H9 (cell line): Measurements from ENCODE around the gene CRAMP1. TPM values are rescaled to one million over a fixed set of nuclear protein-coding genes. Genes with fewer than 3 reads are reported as not detected.

Source experiments
- DNase-seq: peaks from one replicate; pipeline ENCODE4 v3.0.0-alpha.2; 2017
- H2AFZ ChIP-seq: one replicate; pipeline ENCODE4 v1.6.1; 2013; ENCODE audit warnings: mild to moderate bottlenecking, low read length, control low read depth, moderate library complexity
- H2AK5ac ChIP-seq: 2 replicates; pipeline ENCODE4 v1.6.1; 2013; ENCODE audit warnings: low read length, control low read depth, mixed read lengths; ENCODE audit not compliant: insufficient read length
- H2BK120ac ChIP-seq: one replicate; pipeline ENCODE4 v1.6.1; 2013; ENCODE audit warnings: low read depth, mild to moderate bottlenecking, low read length, control low read depth, inconsistent platforms; ENCODE audit not compliant: poor library complexity, severe bottlenecking
- H2BK12ac ChIP-seq: 2 replicates; pipeline ENCODE4 v1.6.1; 2013; ENCODE audit warnings: low read length, control low read depth, mixed read lengths, low read depth; ENCODE audit not compliant: insufficient read length
- H2BK15ac ChIP-seq: 2 replicates; pipeline ENCODE4 v1.6.1; 2013; ENCODE audit warnings: low read depth, low read length, control low read depth
- H2BK20ac ChIP-seq: one replicate; pipeline ENCODE4 v1.6.1; 2013; ENCODE audit warnings: low read depth, mild to moderate bottlenecking, low read length, control low read depth, inconsistent platforms; ENCODE audit not compliant: poor library complexity, severe bottlenecking
- H2BK5ac ChIP-seq: 2 replicates; pipeline ENCODE4 v1.6.1; 2013; ENCODE audit warnings: low read length, control low read depth, mixed read lengths; ENCODE audit not compliant: insufficient read length
- H3K14ac ChIP-seq: 2 replicates; pipeline ENCODE4 v1.6.1; 2013; ENCODE audit warnings: low read length, control low read depth; ENCODE audit not compliant: insufficient read depth
- H3K18ac ChIP-seq: 2 replicates; pipeline ENCODE4 v1.6.1; 2013; ENCODE audit warnings: low read depth, mild to moderate bottlenecking, mixed read lengths, low read length, control low read depth; ENCODE audit not compliant: insufficient read length
- H3K23ac ChIP-seq: 2 replicates; pipeline ENCODE4 v1.6.1; 2013; ENCODE audit warnings: low read length, control low read depth, mixed read lengths, low read depth; ENCODE audit not compliant: insufficient read length
- H3K23me2 ChIP-seq: 2 replicates; pipeline ENCODE4 v1.6.1; 2013; ENCODE audit warnings: low read depth, mild to moderate bottlenecking, mixed read lengths, low read length, control low read depth; ENCODE audit not compliant: insufficient read length, poor library complexity, severe bottlenecking
- H3K27ac ChIP-seq: 2 replicates; pipeline ENCODE4 v1.5.1; 2013; ENCODE audit warnings: low read length, control low read depth, mixed read lengths, low read depth; ENCODE audit not compliant: insufficient read length
- H3K27me3 ChIP-seq: 2 replicates; pipeline ENCODE4 v1.6.1; 2013; ENCODE audit warnings: low read length, control low read depth, inconsistent platforms; ENCODE audit not compliant: insufficient read depth
- H3K4ac ChIP-seq: 2 replicates; pipeline ENCODE4 v1.6.1; 2013; ENCODE audit warnings: low read depth, mild to moderate bottlenecking, control low read depth, inconsistent platforms, low read length, moderate library complexity
- H3K4me1 ChIP-seq: 2 replicates; pipeline ENCODE4 v1.6.1; 2013; ENCODE audit warnings: low read length, control low read depth, inconsistent platforms; ENCODE audit not compliant: insufficient read depth
- H3K4me2 ChIP-seq: 2 replicates; pipeline ENCODE4 v1.6.1; 2013; ENCODE audit warnings: low read length, control low read depth, mixed read lengths; ENCODE audit not compliant: insufficient read length, insufficient read depth
- H3K56ac ChIP-seq: 2 replicates; pipeline ENCODE4 v1.6.1; 2013; ENCODE audit warnings: low read depth, mild to moderate bottlenecking, mixed read lengths, low read length, control low read depth; ENCODE audit not compliant: insufficient read length
- H3K79me1 ChIP-seq: 2 replicates; pipeline ENCODE4 v1.6.1; 2013; ENCODE audit warnings: low read depth, mild to moderate bottlenecking, moderate library complexity, low read length, control low read depth, inconsistent platforms; ENCODE audit not compliant: insufficient read depth, poor library complexity, severe bottlenecking
- H3K79me2 ChIP-seq: 2 replicates; pipeline ENCODE4 v1.6.1; 2013; ENCODE audit warnings: low read length, control low read depth, inconsistent platforms; ENCODE audit not compliant: insufficient read depth
- H3K9ac ChIP-seq: 2 replicates; pipeline ENCODE4 v1.6.1; 2013; ENCODE audit warnings: low read length, control low read depth, mixed read lengths; ENCODE audit not compliant: insufficient read length; ENCODE audit errors: extremely low read depth
- H3K9me3 ChIP-seq: one replicate; pipeline ENCODE4 v1.6.1; 2013; ENCODE audit warnings: low read depth, low read length, inconsistent platforms; ENCODE audit not compliant: control insufficient read depth
- H3T11ph ChIP-seq: one replicate; pipeline ENCODE4 v1.6.1; 2013; ENCODE audit warnings: mild to moderate bottlenecking, low read length, control low read depth, inconsistent platforms
- H4K20me1 ChIP-seq: one replicate; pipeline ENCODE4 v1.6.1; 2013; ENCODE audit not compliant: control insufficient read depth, insufficient read length, insufficient read depth
- H4K5ac ChIP-seq: 2 replicates; pipeline ENCODE4 v1.6.1; 2013; ENCODE audit warnings: low read depth, mild to moderate bottlenecking, mixed read lengths, low read length, control low read depth; ENCODE audit not compliant: insufficient read length
- H4K8ac ChIP-seq: replicated peaks from 2 replicates; pipeline ENCODE4 v1.6.1; 2013; ENCODE audit warnings: low read length, control low read depth, mixed read lengths, low read depth; ENCODE audit not compliant: insufficient read length
- H4K91ac ChIP-seq: 2 replicates; pipeline ENCODE4 v1.6.1; 2013; ENCODE audit warnings: low read depth, mild to moderate bottlenecking, moderate library complexity, mixed read lengths, low read length, control low read depth; ENCODE audit not compliant: insufficient read length
- H3K27ac Mint-ChIP-seq, 3 experiments: 2 replicates in 2 of 3; 3 replicates in 1 of 3; pipeline ENCODE4 v1.8.0; 2020 to 2021; ENCODE audit warnings: mixed read lengths in 3 of 3, mild to moderate bottlenecking in 1 of 3, moderate library complexity in 1 of 3
- H3K27me3 Mint-ChIP-seq: 2 replicates; pipeline ENCODE4 v1.8.0; 2021; ENCODE audit warnings: low read depth, mild to moderate bottlenecking, moderate library complexity, mixed read lengths
- H3K36me3 Mint-ChIP-seq, 3 experiments: 2 replicates in 2 of 3; 3 replicates in 1 of 3; pipeline ENCODE4 v1.8.0; 2020 to 2021; ENCODE audit warnings: low read depth in 3 of 3, mixed read lengths in 3 of 3; ENCODE audit not compliant: insufficient read depth in 1 of 3
- H3K4me1 Mint-ChIP-seq, 2 experiments: 2 replicates each; pipeline ENCODE4 v1.8.0; 2020; ENCODE audit warnings: mixed read lengths in 2 of 2
- H3K4me3 Mint-ChIP-seq, 2 experiments: 2 replicates in 1 of 2; 3 replicates in 1 of 2; pipeline ENCODE4 v1.8.0; 2020 to 2021; ENCODE audit warnings: mild to moderate bottlenecking in 2 of 2, mixed read lengths in 2 of 2, moderate library complexity in 1 of 2
- H3K9me3 Mint-ChIP-seq, 2 experiments: 2 replicates in 1 of 2; 3 replicates in 1 of 2; pipeline ENCODE4 v1.8.0; 2020; ENCODE audit warnings: mild to moderate bottlenecking in 2 of 2, mixed read lengths in 2 of 2, moderate library complexity in 1 of 2
- CTCF ChIP-seq: fragments of 200-600 bp; sonication (generic); conservative IDR thresholded peaks from 3 replicates; pipeline ENCODE4 v1.8.0; 2021; ENCODE audit warnings: antibody characterized with exemption, mild to moderate bottlenecking
- WGBS: extraction: QIAGEN DNeasy Blood & Tissue Kit; methylation state at CpG from one replicate; pipeline ENCODE4 v1.1.7; 2013; ENCODE audit warnings: missing lambda C conversion rate, low lambda C conversion rate, mixed read lengths; ENCODE audit not compliant: insufficient read length; ENCODE audit errors: extremely low coverage; 5-methylcytosine and 5-hydroxymethylcytosine counted together
- total RNA-seq: library from RNA; stranded (reverse); gene quantifications from 2 replicates; pipeline ENCODE4 v1.2.1, GENCODE V29; 2021

CRAMP1 gene
- total RNA-seq, 1 experiment from 2014 or later: 46.2 TPM

GRCh38 chr16:1607971-1608370 lies 4.2 kb upstream of the CRAMP1 start:
- H3K79me1 ChIP-seq: no peaks in the 10 kb centered on the region
- peaks cover 9 to 24% (median 18%) of the 10 kb centered on the region in 3 experiments for H3K36me3 Mint-ChIP-seq
- no peak overlapping the region for H2BK12ac ChIP-seq
- H3K9me3 Mint-ChIP-seq: peaks cover 0 to 3% of the 10 kb centered on the region in 2 experiments; a peak in 1 of 5 replicates
- no peak overlapping the region for H3K27ac ChIP-seq
- H3K27me3 Mint-ChIP-seq: peaks cover 9% of the 10 kb centered on the region
- no peak for DNase-seq
- no peak overlapping the region for H3K56ac ChIP-seq
- H3K23me2 ChIP-seq: peaks cover 16% of the 10 kb centered on the region
- no peak overlapping the region for H3K27ac Mint-ChIP-seq
- H3K4me3 Mint-ChIP-seq: 0 out of 5 replicates have a peak overlapping the region, but pooled peaks of 1 of the 2 experiments have one; percentile 12
- peaks cover 1% of the 10 kb centered on the region; the same call in 1 of the 2 replicates for H3K27me3 ChIP-seq
- no peaks in the 10 kb centered on the region for H4K20me1 ChIP-seq
- whole genome bisulfite sequencing: no CpG with 5 or more reads among the region's 6 CpGs
- no peak overlapping the region for H3T11ph ChIP-seq
- no peak overlapping the region for H3K23ac ChIP-seq
- no peak overlapping the region for H4K91ac ChIP-seq
- no peak overlapping the region for H2BK20ac ChIP-seq
- no peak overlapping the region for H3K4me2 ChIP-seq
- H3K79me2 ChIP-seq: no peaks in the 10 kb centered on the region; the same call in 1 of the 2 replicates
- H3K4me1 ChIP-seq: no peaks in the 10 kb centered on the region
- TF ChIP-seq CTCF: no peak
- H2BK120ac ChIP-seq: no peak overlapping the region
- no peak overlapping the region for H2AFZ ChIP-seq
- H2BK5ac ChIP-seq: no peak overlapping the region
- H3K9ac ChIP-seq: no peak overlapping the region
- no peak overlapping the region for H2AK5ac ChIP-seq
- no peak overlapping the region for H3K14ac ChIP-seq
- H3K4me1 Mint-ChIP-seq: peaks cover 9 to 12% of the 10 kb centered on the region in 2 experiments
- no peak overlapping the region for H2BK15ac ChIP-seq
- no peaks in the 10 kb centered on the region for H3K9me3 ChIP-seq
- no peak overlapping the region for H4K8ac ChIP-seq
- no peak overlapping the region for H3K18ac ChIP-seq
- no peak overlapping the region for H4K5ac ChIP-seq
- H3K4ac ChIP-seq: no peak overlapping the region
